ENCODE measurements around the gene ZNF775. TPM values are rescaled to one million over a fixed set of nuclear protein-coding genes. Genes with fewer than 3 reads are reported as not detected.

ZNF775 gene
- total RNA-seq, 2 donors from 2014 or later = 4.2 to 11.5 TPM

GRCh38 chr7:150365194-150365593 is 13.9 kb upstream of the ZNF775 start:
- TF ChIP-seq CTCF (IDR thresholded peaks at IDR 0.05) = no peak
- H3K9me3 ChIP-seq = no peaks in the 10 kb centered on the region
- H3K4me3 ChIP-seq = no peak overlapping the region
- H3K27ac ChIP-seq = no peak overlapping the region
- H3K27me3 ChIP-seq (replicated peaks; ENCODE audit: insufficient read depth) = no peaks in the 10 kb centered on the region
- DNase-seq (ENCODE audit: low spot score) = no peak
- no peaks in the 10 kb centered on the region for H3K36me3 ChIP-seq
- no peak for ATAC-seq (ENCODE audit: insufficient number of reproducible peaks, low FRiP score, low read depth)
- H3K4me1 ChIP-seq (ENCODE audit: control insufficient read depth in 1 of 2, low read depth in 2 of 2) = peaks cover 8 to 17% of the 10 kb centered on the region in 2 donors

GRCh38 chr7:150365673-150366398 is 13.3 kb upstream of the ZNF775 start:
- no peaks in the 10 kb centered on the region for H3K27me3 ChIP-seq (replicated peaks; ENCODE audit: insufficient read depth)
- DNase-seq (ENCODE audit: low spot score) = no peak
- no peak for ATAC-seq (ENCODE audit: insufficient number of reproducible peaks, low FRiP score, low read depth)
- peaks cover 8 to 23% of the 10 kb centered on the region in 2 donors for H3K4me1 ChIP-seq (ENCODE audit: control insufficient read depth in 1 of 2, low read depth in 2 of 2)
- H3K36me3 ChIP-seq = no peaks in the 10 kb centered on the region
- H3K4me3 ChIP-seq = no peak overlapping the region
- TF ChIP-seq CTCF (IDR thresholded peaks at IDR 0.05) = no peak
- no peaks in the 10 kb centered on the region for H3K9me3 ChIP-seq
- no peak overlapping the region for H3K27ac ChIP-seq

GRCh38 chr7:150367677-150368095 is 11.4 kb upstream of the ZNF775 start:
- H3K4me3 ChIP-seq = peak overlapping the region; percentile 86
- peaks cover 14% of the 10 kb centered on the region for H3K36me3 ChIP-seq
- DNase-seq (ENCODE audit: low spot score) (no peak), ATAC-seq (ENCODE audit: insufficient number of reproducible peaks, low FRiP score, low read depth) (no peak)
- peaks cover 8 to 30% of the 10 kb centered on the region in 2 donors for H3K4me1 ChIP-seq (ENCODE audit: control insufficient read depth in 1 of 2, low read depth in 2 of 2)
- H3K27me3 ChIP-seq (replicated peaks; ENCODE audit: insufficient read depth) = no peaks in the 10 kb centered on the region
- H3K9me3 ChIP-seq = no peaks in the 10 kb centered on the region
- TF ChIP-seq CTCF (IDR thresholded peaks at IDR 0.05) = no peak
- peak overlapping the region; percentile 82 to 94 for H3K27ac ChIP-seq

- H3K4me3 ChIP-seq = peak within 1 kb of the TSS; percentile 86
- H3K27me3 ChIP-seq (replicated peaks; ENCODE audit: insufficient read depth) = no peaks in the 10 kb centered on the region
- ATAC-seq (ENCODE audit: insufficient number of reproducible peaks, low FRiP score, low read depth) (peak; percentile 82), DNase-seq (ENCODE audit: low spot score) (peak; percentile 78)
- no peaks in the 10 kb centered on the region for H3K9me3 ChIP-seq
- peaks cover 20% of the 10 kb centered on the region for H3K36me3 ChIP-seq
- H3K4me1 ChIP-seq (ENCODE audit: control insufficient read depth in 1 of 2, low read depth in 2 of 2) = peaks cover 8 to 35% of the 10 kb centered on the region in 2 donors
- TF ChIP-seq CTCF (IDR thresholded peaks at IDR 0.05) = no peak
- peak within 1 kb of the TSS; percentile 82 to 94 for H3K27ac ChIP-seq
These were observed 10.8 kb upstream of the ZNF775 start, which contains the start of gene REPIN1 for GRCh38 chr7:150368096-150368883. TSS of gene REPIN1 (plus strand) at chr7:150368822. CDS start at chr7:150369712, 890 bp downstream.
